ENCODE results near the gene NRN1. TPM values are rescaled to one million over a fixed set of nuclear protein-coding genes. Genes with fewer than 3 reads are reported as not detected.
"Not testable (repeated sequence)": the region's sequence is repeated elsewhere in the genome, so short reads cannot be mapped to it uniquely, and the experiment has no call there.

The NRN1 gene
- total RNA-seq, 4 donors from 2014 or later: 1.3 to 23.0 (median 9.1) TPM

DNA sequence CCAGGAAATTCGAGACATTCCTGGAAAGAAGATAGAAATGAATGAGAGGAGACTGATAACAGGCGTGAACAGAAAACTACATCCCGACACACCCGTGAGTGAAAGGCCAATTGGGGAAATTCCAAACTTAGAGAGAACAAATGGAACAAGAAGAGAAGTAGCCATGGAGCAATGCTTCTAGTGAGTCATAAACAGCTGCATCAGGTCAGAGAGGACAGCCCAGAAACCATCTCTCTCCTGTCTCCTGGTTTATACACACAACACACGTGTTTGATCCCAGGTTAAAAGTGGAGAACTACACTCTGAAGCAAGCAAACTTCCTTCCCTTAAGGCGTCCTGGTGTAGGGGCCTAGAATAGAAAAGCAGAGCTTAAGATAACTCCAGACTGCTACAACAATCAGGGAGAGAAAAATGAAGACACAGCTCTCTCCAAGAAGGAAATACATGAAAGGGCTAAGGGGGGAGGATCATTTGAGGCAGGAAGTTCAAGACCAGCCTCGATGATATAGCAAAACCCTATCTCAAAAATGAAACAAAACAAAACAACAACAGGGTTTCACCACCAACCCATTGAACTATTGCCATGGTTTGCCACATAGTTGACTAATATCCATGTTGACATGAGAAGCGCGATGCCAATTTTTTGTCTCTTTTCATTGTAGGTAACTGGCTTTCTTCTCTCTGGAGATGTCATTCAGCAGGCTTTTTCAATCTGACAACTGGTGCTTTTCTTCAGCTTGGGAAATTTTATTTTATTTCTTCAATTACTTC, 26.9 kb downstream of the NRN1 start:
- Histone ChIP-seq H3K36me3 (no peaks in the 10 kb centered on the region), H3K9me3 (no peaks in the 10 kb centered on the region), H3K27ac (no peak overlapping the region), H3K4me1 (no peaks in the 10 kb centered on the region), H3K4me3 (no peak overlapping the region), H3K27me3 (no peaks in the 10 kb centered on the region)
- no peak for TF ChIP-seq POLR2A (IDR thresholded peaks at IDR 0.05)
- TF ChIP-seq, protein P1, sequence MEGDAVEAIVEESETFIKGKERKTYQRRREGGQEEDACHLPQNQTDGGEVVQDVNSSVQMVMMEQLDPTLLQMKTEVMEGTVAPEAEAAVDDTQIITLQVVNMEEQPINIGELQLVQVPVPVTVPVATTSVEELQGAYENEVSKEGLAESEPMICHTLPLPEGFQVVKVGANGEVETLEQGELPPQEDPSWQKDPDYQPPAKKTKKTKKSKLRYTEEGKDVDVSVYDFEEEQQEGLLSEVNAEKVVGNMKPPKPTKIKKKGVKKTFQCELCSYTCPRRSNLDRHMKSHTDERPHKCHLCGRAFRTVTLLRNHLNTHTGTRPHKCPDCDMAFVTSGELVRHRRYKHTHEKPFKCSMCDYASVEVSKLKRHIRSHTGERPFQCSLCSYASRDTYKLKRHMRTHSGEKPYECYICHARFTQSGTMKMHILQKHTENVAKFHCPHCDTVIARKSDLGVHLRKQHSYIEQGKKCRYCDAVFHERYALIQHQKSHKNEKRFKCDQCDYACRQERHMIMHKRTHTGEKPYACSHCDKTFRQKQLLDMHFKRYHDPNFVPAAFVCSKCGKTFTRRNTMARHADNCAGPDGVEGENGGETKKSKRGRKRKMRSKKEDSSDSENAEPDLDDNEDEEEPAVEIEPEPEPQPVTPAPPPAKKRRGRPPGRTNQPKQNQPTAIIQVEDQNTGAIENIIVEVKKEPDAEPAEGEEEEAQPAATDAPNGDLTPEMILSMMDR (IDR thresholded peaks at IDR 0.05): no peak
- no peak for DNase-seq
- intact Hi-C loops (cut with DNase I; ENCODE audit: low total_unique reads): no loop called here

DNA sequence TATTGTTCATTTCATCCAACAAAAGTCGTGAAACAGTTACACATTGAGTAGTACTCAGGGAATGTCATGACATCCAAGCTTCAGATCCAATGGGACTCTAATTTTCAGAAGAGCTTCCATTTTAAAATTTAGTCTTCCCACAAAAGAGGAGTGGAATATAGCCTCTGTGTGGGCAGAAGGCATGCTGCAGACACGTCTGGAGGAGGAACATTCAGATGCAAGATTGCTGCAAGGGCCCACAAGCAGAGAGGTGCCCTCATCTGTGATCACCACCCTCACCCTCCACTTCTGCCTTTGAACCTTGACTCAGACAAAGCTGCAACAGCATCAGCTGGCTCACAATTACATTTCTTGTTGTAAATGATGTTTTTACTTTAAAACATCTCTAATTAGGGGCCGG, 29.9 kb downstream of the NRN1 start:
- no peaks in the 10 kb centered on the region for H3K27me3 ChIP-seq
- no peak for TF ChIP-seq POLR2A (IDR thresholded peaks at IDR 0.05)
- TF ChIP-seq, protein P1 (IDR thresholded peaks at IDR 0.05): no peak
- H3K36me3 ChIP-seq: no peaks in the 10 kb centered on the region
- no peak for DNase-seq
- intact Hi-C loops (cut with DNase I; ENCODE audit: low total_unique reads): no loop called here
- H3K4me3 ChIP-seq: no peak overlapping the region
- H3K4me1 ChIP-seq: no peaks in the 10 kb centered on the region
- no peak overlapping the region for H3K27ac ChIP-seq
- H3K9me3 ChIP-seq: no peaks in the 10 kb centered on the region

DNA sequence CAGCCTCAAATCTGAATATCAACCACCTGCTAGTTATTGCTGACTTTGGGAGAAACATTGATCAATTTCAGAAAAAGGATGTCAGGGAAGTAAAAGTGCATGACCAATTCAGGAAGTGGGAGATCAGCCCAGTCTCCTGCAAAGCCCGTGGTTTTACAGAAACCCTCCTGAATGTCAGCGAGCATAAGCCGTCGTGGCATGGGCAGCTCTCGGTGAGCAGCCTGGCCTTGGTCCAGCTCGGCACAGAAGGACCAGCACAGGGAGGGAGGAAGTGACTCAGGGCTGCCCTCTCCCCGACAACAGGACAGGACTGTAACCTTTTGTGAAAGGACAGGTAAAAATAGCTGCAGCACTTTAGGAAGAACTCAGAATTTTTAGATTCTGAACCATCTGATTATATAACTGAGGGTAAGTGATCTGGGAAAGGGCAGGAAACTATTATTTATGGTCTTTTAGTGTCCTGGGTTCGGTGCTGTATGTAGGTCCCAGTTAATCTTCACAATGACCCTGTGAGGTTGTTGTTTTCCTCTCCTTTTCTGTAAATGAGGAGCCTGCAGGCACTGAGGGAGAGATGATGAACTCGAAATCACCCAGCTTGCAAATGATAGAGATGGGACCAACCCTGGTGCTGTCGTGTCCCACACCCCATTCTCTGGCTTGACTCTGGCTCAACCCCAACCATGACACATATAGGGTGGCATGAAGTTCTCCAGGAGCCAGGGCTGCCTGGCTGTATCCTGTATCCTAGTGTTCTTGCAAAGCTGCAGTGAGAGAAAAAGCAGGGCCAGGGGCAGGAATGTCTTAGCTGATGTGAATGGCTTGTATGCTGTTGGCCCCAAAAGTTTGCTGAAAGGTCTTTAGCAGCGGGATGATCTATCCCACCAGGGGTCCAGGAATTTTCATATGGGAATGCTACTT, 37.6 kb downstream of the NRN1 start:
- intact Hi-C loops (cut with DNase I; ENCODE audit: low total_unique reads): no loop called here
- peak in 1 of 2 donors; percentile 46 for DNase-seq
- Histone ChIP-seq H3K27ac (no peak overlapping the region), H3K9me3 (no peaks in the 10 kb centered on the region), H3K36me3 (no peaks in the 10 kb centered on the region), H3K4me1 (no peaks in the 10 kb centered on the region), H3K27me3 (no peaks in the 10 kb centered on the region), H3K4me3 (no peak overlapping the region)
- TF ChIP-seq, protein P1 (IDR thresholded peaks at IDR 0.05): no peak
- TF ChIP-seq POLR2A (IDR thresholded peaks at IDR 0.05): no peak

DNA sequence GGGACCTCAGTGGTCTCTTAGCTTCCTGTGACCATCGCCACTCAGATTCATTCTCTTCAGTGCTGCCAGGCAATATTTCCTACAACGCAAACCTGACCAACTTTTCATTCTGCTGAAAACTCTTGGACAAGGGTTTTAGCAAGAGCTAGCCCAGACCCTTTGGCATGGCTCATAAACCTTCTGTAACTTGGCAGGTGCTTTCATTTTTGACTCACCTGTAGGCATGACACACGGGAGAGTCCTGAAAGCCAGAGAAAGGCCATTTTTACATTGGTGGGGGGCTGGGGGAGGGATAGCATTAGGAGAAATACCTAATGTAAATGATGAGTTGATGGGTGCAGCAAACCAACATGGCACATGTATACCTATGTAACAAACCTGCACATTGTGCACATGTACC, 38.7 kb downstream of the NRN1 start:
- H3K27ac ChIP-seq; H3K36me3 ChIP-seq; H3K4me3 ChIP-seq; H3K9me3 ChIP-seq; DNase-seq; intact Hi-C loops (cut with DNase I; ENCODE audit: low total_unique reads); H3K27me3 ChIP-seq; H3K4me1 ChIP-seq: not testable (repeated sequence)

DNA sequence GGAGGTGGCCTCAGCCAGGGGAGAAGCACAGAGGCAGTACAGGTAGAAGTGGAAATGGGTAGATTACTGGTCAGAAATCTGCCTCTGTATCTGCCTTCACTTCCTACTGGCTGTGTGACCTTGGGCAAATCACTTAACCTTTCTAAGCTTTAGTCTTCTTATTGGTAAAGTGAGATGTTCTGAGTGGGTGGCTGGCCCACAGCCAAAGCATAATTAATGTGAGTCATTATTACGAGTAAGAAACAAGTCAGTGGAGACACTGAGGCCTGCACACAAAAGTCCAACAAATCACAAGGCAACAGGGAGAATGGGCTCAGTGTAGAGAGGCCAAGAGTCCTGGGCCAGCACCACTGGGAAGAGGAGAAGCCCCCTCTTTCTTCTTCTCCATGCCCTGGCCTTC, 39.1 kb downstream of the NRN1 start:
- Histone ChIP-seq H3K27me3 (no peaks in the 10 kb centered on the region), H3K4me3 (no peak overlapping the region), H3K36me3 (no peaks in the 10 kb centered on the region), H3K9me3 (no peaks in the 10 kb centered on the region), H3K4me1 (no peaks in the 10 kb centered on the region), H3K27ac (no peak overlapping the region)
- DNase-seq: no peak
- TF ChIP-seq, protein P1 (IDR thresholded peaks at IDR 0.05): no peak
- TF ChIP-seq POLR2A (IDR thresholded peaks at IDR 0.05): no peak
- intact Hi-C loops (cut with DNase I; ENCODE audit: low total_unique reads): no loop called here

Data from uterus (tissue), 4 donors.